NCI-H1092 (cell line): ENCODE data around the gene POU2AF3.
"Not testable (repeated sequence)": the region's sequence is repeated elsewhere in the genome, so short reads cannot be mapped to it uniquely, and the experiment has no call there.

ENCODE experiments used
- DNase-seq: peaks from one replicate; lab custom pipeline; 2025; lab: John Stamatoyannopoulos, UW

POU2AF3 gene, protein sequence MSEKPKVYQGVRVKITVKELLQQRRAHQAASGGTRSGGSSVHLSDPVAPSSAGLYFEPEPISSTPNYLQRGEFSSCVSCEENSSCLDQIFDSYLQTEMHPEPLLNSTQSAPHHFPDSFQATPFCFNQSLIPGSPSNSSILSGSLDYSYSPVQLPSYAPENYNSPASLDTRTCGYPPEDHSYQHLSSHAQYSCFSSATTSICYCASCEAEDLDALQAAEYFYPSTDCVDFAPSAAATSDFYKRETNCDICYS

DNA sequence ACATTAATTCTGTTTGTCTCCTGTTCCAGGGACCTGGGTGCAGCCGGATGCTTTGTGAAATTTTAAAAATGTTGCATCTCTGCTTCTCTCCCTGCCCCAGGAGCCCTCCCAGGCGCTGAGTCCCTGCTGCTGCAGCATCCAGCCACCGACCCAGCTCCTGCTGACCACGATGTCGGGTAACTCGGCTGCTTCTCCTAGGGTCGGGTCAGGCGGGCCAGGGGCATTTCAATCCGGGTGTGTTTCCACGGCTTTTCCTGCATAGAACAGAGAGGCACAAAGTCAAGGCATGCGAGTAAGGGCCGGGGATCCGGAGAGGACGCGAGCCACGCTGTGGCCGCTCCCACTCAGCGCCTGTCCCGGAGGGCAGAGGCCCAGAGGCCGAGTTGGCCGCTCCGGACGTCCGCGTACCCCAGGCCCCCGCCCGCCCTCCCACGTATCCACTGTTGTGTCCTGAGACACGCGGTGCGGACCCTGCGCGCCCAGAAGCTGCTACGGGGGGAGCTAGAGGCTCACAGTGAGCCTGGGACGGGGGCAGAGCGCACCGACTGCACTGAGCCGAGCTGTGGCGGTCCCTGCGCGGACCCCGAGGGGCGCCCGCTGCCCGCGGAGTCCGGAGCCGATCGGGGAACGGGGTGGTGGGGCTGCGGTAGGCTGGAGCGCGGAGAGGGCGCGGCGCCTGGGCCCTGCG is at the start of gene POU2AF3:
POU2AF3 (plus strand) TSS at position 134 of the 688 bp plus-strand sequence; CDS start at position 170, 36 bp downstream.
- DNase-seq: no peak

DNA sequence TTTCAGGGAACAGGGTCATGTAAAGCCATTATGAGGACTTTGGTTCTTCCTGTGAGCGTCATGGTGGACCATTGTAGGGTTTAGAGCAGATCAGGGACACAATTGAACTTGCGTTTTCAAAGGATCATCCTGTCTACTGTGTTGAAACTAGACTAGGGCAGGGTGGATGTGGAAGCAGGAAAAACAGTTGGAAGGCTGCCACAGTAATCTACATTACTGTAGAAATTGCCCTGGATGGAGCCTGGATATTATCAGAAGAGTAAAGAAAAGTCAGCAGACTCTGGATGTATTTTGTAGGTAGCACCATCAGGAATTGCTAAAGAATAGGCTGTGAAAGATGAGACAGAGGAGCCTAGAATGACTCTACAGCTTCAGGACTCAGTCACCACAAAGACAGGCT is 47.4 kb upstream of the POU2AF3 start:
- DNase-seq: no peak

DNA sequence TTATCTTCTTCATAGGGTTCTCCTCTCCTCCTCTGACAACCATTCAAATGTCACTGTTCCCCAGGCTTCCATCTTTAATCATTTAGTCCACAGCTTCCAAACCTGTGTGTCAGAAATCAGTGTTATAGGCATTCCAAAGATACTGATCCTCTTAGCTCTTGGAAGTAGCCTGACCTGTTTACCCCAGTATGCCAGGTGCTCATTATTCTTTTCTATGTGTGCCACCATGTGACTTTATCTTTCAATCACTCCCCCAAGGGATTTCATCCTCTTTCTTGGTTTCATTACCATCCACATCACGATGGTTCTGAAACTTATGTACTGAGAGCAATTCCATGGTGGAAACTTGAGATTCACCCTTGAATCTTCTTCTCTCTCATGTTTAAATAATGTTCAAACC is 45.2 kb upstream of the POU2AF3 start:
- DNase-seq: no peak

DNA sequence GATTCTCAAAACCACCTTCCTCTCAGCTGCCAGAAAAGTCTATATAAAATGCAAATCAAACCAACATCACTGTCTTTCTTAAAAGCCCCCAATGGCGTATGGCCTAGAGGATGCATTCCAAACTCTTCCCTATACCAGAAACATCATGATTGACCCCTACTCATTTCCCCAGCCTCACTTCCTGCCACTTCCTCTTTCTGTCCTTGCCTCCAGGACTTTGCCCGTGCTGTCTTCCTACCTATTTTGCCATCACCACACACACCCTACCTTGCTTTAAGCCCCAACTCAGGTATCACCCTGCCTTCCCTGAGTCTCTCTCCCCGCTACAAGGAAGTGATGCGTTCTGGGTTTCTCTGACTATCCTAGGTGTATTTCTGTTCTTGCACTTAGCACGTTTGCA is 44.7 kb upstream of the POU2AF3 start:
- no peak for DNase-seq

DNA sequence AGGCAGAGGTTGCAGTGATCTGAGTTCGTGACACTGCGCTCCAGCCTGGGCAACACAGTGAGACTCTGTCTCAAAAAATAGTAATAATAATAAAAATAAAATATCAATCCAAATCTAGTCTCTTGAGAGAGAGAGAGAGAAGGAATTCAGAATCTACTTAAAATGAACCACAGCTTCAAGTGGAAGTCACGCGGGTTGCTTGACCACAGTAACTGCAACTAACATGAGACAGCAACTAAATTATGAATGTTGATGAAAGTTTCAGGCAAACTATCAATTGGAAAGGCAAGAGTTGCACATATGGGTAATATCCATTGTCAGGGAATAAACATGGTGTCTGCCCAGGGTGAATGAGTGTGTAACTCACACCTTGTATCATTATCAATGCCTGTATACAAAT is 40.3 kb upstream of the POU2AF3 start:
- no peak for DNase-seq

DNA sequence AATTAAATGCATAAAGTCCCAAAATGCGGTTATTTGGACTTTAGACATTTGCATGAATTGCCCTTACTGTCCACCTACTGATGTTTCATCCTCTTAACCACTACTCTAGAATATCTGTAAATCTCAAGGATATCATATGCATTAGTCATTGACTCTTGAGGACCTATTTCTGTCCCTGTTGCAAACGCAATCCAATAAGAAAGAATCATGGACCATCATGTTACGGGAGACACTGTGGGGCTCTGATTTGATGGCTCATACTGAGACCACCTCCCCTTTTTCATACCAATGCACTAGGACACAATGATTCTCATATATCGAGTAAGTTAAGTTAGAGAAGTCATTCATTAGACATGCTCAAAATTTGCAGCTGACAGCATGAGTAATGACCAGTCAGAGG is 38.5 kb upstream of the POU2AF3 start:
- DNase-seq: no peak

DNA sequence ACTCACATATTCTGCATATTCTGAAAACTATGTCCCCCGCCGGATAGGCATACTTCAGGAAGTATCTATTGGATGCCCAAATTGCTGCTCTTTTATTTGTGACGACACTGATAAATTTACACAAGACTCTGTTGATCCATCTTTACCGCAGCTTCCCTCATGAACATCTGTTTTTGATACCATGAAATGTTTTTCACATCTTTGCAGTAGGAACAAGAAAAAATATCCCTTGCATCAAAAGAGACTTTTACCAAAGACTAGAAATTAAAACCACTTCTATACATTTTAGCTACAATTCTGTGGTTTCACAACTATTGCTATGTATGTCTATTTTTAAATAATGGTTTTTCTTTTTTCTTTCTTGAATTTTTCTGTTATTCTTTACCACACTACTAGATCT is 37.5 kb upstream of the POU2AF3 start:
- no peak for DNase-seq

DNA sequence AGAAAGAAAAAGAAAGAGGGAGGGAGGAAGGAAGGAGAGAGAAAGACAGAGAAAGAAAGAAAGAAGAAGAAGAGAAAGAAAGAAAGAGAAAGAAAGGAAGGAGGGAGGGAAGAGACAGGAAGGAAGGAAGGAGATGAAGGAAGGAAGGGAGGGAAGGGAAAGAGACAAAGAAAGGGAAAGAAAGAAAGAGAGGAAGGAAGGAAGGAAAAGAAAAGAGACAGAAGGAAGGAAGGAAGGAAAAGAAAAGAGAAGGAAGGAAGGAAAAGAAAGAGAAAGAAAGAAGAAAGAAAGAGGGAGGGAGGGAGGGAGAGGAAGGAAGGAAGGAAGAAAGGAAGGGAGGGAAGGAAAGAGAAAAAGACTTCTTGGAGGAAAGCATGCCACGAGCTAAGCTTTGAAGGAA is 33.7 kb upstream of the POU2AF3 start:
- DNase-seq: no peak

DNA sequence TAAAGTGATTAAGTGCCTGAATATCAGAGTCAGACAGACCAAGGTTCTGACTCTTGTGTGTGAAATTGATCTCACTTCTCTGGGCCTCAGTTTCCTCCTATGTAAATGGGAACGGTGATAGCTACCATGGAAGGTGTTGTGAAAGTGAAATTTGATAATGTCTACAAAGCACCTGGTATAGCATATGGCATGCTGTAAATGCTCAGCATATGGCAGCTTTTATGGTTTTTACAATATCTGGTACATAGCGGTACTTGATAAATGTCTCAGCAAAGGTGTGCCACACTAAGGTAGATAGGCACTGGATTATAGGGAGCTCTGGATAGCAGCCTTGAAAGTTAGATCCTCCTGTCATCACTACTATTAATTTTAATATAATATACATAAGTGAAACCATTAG is 32.9 kb upstream of the POU2AF3 start:
- DNase-seq: no peak

DNA sequence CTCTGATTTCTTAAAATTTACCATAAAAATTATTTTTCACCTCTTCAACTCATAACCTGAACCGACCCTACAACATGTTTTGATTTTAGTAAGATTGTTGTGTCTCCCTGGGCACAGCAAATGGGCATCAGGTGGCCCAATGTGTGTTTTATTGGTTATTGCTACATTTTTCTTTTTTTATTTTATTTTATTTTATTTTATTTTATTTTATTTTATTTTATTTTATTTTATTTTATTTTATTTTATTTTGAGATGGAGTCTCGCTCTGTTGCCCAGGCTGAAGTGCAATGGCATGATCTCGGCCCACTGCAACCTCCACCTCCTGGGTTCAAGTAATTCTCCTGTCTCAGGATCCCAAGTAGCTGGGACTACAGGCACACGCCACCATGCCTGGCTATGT is 30.0 kb upstream of the POU2AF3 start:
- DNase-seq: not testable (repeated sequence)

DNA sequence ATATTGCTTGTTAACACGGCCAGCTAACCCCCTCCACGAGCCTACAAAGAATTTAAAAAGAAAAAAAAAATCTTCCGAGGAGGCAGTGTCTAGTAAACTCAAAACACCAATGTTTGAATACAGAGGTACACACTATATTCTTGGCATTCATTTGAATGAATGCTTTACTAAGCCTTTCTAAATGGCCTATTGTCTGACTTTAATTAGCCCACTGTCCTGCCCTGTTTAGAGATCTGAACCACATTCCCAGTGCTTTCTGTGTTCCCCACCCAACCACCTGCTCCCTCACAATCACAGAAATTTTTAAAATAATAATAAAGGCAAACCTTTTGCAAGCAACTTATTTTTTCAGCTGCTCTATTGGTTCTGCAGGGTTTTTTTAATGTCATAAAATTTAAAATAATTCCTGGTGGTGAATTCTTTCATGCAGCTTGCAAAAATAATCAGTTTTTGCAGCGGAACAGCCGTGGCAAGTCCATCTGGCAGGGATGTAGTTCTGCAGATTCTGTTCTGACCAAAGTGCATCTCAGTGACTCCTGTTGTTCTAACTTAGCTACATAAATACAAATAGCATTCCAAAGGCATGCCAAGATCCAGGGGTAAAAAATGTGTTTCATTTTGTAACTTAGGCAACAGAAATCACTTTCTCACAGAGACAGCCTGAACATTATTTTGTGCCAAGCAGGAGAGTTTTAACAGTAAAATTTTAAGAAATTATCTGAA is 29.0 kb upstream of the POU2AF3 start:
- no peak for DNase-seq

DNA sequence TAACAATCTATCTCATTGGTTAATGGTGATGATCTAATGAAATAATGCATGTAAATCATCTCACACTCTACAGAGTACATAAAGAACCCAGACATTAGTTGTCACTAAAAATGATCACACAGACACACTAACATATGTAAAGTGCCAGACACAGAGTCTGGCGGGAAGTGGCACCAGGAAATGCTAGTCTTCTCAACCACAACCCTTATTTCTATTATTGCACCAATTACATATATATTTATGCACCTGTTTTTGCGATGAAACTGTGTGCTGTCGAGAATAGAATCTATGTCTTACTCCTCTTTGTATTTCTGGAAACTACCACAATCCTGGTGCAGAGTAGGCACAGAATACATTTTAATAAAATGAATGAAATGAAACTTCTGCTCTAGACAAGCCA is 25.9 kb upstream of the POU2AF3 start:
- no peak for DNase-seq

DNA sequence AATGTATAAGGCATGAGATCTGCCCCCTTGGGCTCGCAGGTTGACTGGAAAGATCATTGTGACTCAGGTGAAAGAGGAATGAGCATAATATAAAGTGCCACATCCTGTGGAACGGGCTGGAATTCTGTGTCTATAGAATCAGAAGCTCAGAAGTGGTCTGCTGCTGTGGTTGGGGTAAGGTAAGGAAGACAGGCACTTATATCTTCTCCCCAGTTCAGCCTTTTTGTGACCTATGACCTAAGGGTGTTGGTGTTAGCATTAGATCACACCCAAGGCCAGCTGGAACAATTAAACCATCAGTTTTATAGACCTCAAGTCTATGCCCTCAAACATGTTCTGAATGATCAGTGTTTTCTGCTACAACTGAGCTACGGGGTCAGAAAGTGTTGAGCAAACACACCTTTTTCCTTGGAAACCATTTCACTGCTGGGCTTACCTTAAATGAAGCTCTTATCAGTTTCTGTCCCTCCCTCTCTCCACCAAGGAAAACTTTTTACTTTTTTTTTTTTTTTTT is 15.7 kb upstream of the POU2AF3 start:
- no peak for DNase-seq

DNA sequence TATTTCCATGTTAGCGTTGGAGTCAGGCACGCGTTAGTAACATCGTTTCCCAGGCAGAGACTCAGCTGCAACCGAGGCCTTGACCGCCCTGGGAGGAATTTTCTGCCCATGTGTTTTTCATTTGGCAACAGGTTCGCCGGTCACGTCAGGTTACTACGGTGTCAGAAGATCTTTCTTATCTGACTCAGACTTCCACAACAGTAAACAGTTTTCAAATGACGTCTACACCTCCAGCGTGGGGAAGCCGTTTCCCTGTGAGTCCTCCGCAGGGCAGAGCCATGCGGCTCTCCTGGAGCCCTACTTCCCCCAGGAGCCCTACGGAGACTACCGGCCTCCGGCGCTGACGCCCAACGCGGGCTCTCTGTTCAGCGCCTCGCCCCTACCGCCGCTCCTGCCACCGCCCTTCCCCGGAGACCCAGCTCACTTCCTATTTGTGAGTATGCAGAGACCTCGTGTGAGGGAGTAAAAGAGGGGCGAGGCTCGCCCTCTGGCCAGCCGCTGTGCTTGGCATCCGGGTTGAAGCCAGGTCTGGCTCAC is 14.3 kb upstream of the POU2AF3 start:
- DNase-seq: no peak

DNA sequence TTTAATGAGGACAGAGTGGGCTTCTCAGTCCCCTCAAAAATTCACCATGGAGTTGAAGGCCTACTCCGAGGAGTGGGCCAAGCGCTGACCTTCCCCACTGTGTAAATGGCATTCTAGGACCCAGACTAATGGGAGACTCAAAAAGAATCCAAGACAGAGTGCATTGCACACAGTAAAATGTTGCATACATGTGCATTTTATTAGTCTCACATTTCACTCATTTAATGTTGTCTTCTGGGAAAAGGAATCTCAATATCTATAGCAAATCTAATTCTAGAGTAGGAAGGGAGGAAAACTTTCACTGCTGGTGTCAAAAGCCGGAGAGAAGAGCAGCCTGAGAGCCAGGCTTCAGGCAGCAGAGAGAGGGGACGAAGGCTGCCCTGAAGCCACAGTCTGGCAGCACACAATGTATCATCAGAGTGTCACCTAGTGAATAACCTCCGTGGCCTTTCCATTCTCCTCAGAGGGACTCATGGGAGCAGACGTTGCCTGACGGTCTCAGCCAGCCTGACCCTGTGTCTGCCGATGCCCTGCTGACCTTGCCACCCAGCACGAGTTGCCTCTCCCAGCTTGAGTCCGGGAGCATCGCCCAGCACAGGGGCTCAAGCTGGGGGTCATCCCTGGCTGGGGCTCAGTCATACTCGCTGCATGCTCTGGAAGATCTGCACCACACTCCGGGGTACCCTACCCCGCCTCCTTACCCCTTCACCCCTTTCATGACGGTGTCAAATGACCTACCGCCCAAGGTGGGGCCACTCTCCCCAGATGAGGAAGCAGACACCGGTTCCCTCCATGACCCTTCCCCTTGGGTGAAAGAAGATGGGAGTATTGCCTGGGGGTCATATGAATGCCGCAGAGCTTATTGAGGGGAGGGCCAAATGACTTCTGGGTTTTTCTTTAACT is 12.9 kb upstream of the POU2AF3 start:
- no peak for DNase-seq

DNA sequence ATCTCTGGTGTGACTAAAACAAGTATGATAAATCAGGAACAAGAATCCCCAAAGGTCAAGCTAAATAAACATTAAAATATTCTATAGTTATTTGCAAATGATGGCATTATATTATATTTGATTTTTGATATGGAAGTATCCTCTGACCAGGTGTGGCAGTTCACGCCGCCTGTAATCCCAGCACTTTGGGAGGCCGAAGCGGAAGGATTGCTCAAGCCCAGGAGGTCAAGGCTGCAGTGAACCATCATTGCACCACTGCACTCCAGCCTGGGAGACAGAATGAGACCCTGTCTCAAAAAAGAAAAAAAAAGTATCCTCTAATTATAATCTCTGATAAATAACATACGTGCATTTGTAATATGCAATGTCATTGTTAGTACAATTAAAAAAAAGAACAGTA is 6.6 kb upstream of the POU2AF3 start:
- DNase-seq: no peak

DNA sequence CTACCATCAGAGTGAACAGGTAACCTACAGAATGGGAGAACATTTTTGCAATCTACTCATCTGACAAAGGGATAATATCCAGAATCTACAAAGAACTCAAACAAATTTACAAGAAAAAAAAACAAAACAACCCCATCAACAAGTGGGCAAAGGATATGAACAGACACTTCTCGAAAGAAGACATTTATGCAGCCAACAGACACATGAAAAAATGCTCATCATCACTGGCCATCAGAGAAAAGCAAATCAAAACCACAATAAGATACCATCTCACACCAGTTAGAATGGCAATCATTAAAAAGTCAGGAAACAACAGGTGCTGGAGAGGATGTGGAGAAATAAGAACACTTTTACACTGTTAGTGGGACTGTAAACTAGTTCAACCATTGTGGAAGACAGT is 5.9 kb upstream of the POU2AF3 start:
- not testable (repeated sequence) for DNase-seq

DNA sequence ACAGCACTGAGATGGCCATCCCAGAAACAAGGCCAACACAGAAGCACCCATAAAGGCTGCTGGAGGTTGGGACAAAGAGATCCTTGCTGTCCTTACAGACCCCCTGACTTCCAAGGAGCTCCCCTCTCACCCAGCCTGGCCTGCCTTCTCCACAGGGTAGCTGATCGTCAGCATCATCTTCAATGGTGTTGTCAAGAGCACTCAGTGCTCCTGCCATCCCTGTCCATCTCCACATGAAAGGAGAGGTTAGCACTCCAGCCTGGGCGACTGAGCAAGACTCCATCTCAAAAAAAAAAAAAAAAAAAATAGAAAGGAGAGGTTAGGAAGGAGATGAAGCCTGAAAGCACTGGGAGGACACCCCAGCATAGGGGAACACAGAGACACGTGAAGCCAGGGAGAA is 2.1 kb upstream of the POU2AF3 start:
- no peak for DNase-seq

DNA sequence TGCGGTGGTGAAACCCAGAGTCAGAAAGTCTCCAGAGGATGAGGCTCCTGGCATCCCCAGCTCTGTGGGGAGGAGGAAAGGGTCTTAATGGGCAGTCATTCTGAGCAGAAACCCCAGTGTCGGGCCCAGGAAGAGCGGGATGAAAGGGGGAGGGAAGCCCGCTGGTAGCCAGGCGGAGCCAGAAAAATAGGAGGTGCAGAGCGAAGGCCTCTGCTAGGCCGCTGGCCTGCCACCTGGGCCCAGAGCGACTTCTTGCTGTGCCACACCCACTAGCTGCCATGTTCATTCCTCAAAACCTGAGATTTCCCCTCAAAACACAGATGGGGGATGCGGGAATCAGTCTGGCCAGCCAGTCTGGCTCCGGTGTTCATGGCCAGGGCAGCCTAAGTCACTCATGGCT is 650 bp upstream of the POU2AF3 start:
- DNase-seq: no peak

DNA sequence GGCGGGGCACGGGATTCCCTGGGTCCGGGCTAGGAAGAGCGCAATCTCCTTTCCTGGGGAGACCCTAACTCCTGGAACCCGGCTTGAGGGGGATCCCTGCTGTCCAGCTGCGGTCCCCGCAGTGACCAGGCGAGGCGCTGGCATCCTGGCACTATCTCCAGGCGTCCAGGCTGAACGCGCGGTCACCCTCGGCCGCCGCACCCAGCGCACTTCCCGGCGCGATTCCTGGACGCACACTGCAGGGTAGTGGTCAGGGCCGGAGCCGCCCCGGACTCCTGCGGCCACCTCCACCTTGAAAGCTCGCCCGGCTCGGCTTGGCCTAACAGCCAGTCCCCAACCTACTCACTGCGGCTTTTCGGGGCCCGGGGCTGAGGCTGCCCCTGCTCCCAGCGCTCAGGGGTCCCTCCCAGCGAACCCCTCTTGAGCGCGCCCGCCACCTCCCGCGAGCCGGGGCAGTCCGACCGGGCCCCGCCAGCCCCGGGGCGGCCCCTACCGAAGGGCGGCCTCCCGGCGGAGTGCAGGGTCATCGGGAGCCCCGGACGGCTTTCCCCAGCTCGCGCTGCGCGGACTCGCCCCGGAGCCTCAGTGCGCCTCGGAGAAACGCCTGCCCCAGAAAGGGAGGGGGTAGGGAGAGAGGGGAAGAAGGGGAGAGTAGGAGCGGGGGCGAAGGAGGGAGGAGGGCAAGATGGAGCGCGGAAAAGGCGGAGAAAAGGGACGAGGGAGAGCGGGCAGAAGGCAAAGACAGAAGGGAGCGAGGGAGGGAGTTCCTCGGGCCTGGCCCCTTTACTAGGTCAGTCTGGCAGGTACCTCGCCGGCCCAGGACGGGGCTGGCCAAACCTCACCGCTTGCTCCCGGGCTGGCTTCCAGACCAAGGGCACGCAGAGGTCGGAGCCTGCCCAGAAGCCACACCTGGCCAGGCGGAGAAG is 1.0 kb downstream of the POU2AF3 start:
- DNase-seq: no peak

DNA sequence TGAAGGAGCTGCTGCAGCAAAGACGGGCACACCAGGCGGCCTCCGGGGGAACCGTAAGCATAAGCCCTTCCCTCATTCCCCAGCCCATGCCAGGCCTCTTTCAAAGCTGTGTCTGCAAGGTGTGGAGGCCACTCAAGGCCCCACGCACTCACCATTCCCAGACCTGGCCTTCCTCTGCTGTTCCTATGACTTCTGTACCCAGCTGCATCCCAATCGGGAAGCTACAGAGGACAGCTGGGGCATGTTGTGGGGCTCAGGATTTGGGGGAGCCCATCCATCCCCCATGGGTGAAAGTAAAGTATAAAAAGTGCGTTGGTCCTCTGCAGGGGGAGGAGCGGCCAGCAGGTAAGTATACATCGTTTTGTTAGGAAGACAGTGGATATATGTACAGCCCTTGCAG is 2.2 kb downstream of the POU2AF3 start:
- no peak for DNase-seq
